Activated CD8-positive, alpha-beta T cell treated with anti-CD3 and anti-CD28 coated beads for 36 hours (primary cell): Measurements from ENCODE around the gene FOXN3. TPM values are rescaled to one million over a fixed set of nuclear protein-coding genes. Genes with fewer than 3 reads are reported as not detected.

Source experiments
- ATAC-seq: fragments of 200-7000 bp; cut with Tn5 transposase; one replicate; pipeline ENCODE4 v1.10.0; 2021; ENCODE audit warnings: mild to moderate bottlenecking, moderate library complexity
- CTCF ChIA-PET: fragments of 350-600 bp; sonication (Branson Sonifier 250); formaldehyde crosslinking; loops from one replicate; lab custom pipeline; 2021; ENCODE audit warnings: antibody characterized with exemption; lab: Charles Lee
- POLR2A ChIA-PET: fragments of 350-600 bp; sonication (Branson Sonifier 250); formaldehyde crosslinking; loops from one replicate; lab custom pipeline; 2021; ENCODE audit warnings: antibody characterized with exemption; lab: Charles Lee
- DNase-seq: peaks from one replicate; pipeline ENCODE4 v3.0.0-alpha.2; 2020
- H3K27ac Mint-ChIP-seq: one replicate; pipeline ENCODE4 v1.8.0; 2021; ENCODE audit warnings: mild to moderate bottlenecking, mixed read lengths
- H3K27me3 Mint-ChIP-seq: one replicate; pipeline ENCODE4 v1.8.0; 2021; ENCODE audit warnings: mixed read lengths
- H3K36me3 Mint-ChIP-seq: one replicate; pipeline ENCODE4 v1.8.0; 2021; ENCODE audit warnings: low read depth, mixed read lengths
- H3K4me1 Mint-ChIP-seq: one replicate; pipeline ENCODE4 v1.8.0; 2021; ENCODE audit warnings: low read depth, mixed read lengths
- H3K4me3 Mint-ChIP-seq: one replicate; pipeline ENCODE4 v1.8.0; 2021; ENCODE audit warnings: mild to moderate bottlenecking, moderate library complexity, mixed read lengths
- H3K9me3 Mint-ChIP-seq: one replicate; pipeline ENCODE4 v1.8.0; 2021; ENCODE audit warnings: mixed read lengths
- intact Hi-C: fragments of 100-400 bp; cut with micrococcal nuclease; formaldehyde crosslinking; loops from one replicate; pipeline ENCODE4 v1.10.0; 2022
- total RNA-seq, 2 experiments: library from RNA; stranded (reverse); gene quantifications; one replicate each; pipeline ENCODE4 v1.2.3, GENCODE V29; 2021
- TF ChIP-seq, protein P1 (sequence below): fragments of 200-600 bp; IDR thresholded peaks from one replicate; pipeline ENCODE4 v1.8.0; 2022; ENCODE audit warnings: antibody characterized with exemption, mild to moderate bottlenecking

The FOXN3 gene
- total RNA-seq, 2 experiments from 2014 or later, result 83.4 to 85.0 TPM

- Mint-ChIP-seq H3K9me3 (no peaks in the 10 kb centered on the region), H3K27me3 (no peaks in the 10 kb centered on the region), H3K36me3 (peaks cover 23% of the 10 kb centered on the region), H3K27ac (peak overlapping the region; percentile 62), H3K4me1 (peaks cover 56% of the 10 kb centered on the region), H3K4me3 (no peak overlapping the region)
- POLR2A ChIA-PET, result interaction anchor here (0.9 kb wide), 1 partner anchor 25 kb away, joined by 3 read pairs; no protein-coding TSS in a partner anchor
- CTCF ChIA-PET, result interaction anchor here (1.0 to 1.4 kb wide), 3 partner anchors 11 to 37 kb away, joined by 3 to 4 read pairs (median 3); no protein-coding TSS in a partner anchor
- no peak for DNase-seq
- intact Hi-C loops, result no loop called here
- ATAC-seq, result no peak
- TF ChIP-seq, protein P1, sequence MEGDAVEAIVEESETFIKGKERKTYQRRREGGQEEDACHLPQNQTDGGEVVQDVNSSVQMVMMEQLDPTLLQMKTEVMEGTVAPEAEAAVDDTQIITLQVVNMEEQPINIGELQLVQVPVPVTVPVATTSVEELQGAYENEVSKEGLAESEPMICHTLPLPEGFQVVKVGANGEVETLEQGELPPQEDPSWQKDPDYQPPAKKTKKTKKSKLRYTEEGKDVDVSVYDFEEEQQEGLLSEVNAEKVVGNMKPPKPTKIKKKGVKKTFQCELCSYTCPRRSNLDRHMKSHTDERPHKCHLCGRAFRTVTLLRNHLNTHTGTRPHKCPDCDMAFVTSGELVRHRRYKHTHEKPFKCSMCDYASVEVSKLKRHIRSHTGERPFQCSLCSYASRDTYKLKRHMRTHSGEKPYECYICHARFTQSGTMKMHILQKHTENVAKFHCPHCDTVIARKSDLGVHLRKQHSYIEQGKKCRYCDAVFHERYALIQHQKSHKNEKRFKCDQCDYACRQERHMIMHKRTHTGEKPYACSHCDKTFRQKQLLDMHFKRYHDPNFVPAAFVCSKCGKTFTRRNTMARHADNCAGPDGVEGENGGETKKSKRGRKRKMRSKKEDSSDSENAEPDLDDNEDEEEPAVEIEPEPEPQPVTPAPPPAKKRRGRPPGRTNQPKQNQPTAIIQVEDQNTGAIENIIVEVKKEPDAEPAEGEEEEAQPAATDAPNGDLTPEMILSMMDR, result no peak
These were observed 76.5 kb downstream of the FOXN3 start for GRCh38 chr14:89340200-89341181.

- Mint-ChIP-seq H3K27ac (peak overlapping the region; percentile 62), H3K4me3 (no peak overlapping the region), H3K9me3 (no peaks in the 10 kb centered on the region), H3K27me3 (no peaks in the 10 kb centered on the region), H3K4me1 (peaks cover 54% of the 10 kb centered on the region), H3K36me3 (peaks cover 18% of the 10 kb centered on the region)
- CTCF ChIA-PET, result interaction anchor here (1.0 to 1.4 kb wide), 3 partner anchors 12 to 36 kb away, joined by 3 to 4 read pairs (median 3); no protein-coding TSS in a partner anchor
- intact Hi-C loops, result no loop called here
- DNase-seq (no peak), ATAC-seq (no peak)
- TF ChIP-seq, protein P1, result no peak
- POLR2A ChIA-PET, result interaction anchor here (1.1 kb wide), 1 partner anchor 11 kb away, joined by 3 read pairs; no protein-coding TSS in a partner anchor
These were observed 77.5 kb downstream of the FOXN3 start for GRCh38 chr14:89339579-89339978.

- ATAC-seq (no peak), DNase-seq (no peak)
- H3K4me3 Mint-ChIP-seq, result no peak overlapping the region
- H3K27ac Mint-ChIP-seq, result no peak overlapping the region
- POLR2A ChIA-PET, result interaction anchor here (1.1 kb wide), 1 partner anchor 10 kb away, joined by 3 read pairs; no protein-coding TSS in a partner anchor
- intact Hi-C loops, result no loop called here
- H3K9me3 Mint-ChIP-seq, result no peaks in the 10 kb centered on the region
- CTCF ChIA-PET, result interaction anchor here (1.0 to 1.4 kb wide), 2 partner anchors 13 to 35 kb away, joined by 3 to 4 read pairs; no protein-coding TSS in a partner anchor
- peaks cover 14% of the 10 kb centered on the region for H3K36me3 Mint-ChIP-seq
- TF ChIP-seq, protein P1, result no peak
- peaks cover 54% of the 10 kb centered on the region for H3K4me1 Mint-ChIP-seq
- H3K27me3 Mint-ChIP-seq, result no peaks in the 10 kb centered on the region
These were observed 77.9 kb downstream of the FOXN3 start for GRCh38 chr14:89339158-89339557.

GRCh38 chr14:89336338-89336737 is 80.7 kb downstream of the FOXN3 start:
- DNase-seq (no peak), ATAC-seq (peak; percentile 30)
- Mint-ChIP-seq H3K4me1 (peaks cover 53% of the 10 kb centered on the region), H3K27me3 (no peaks in the 10 kb centered on the region), H3K36me3 (peaks cover 7% of the 10 kb centered on the region), H3K9me3 (no peaks in the 10 kb centered on the region), H3K4me3 (no peak overlapping the region), H3K27ac (peak overlapping the region; percentile 30)
- POLR2A ChIA-PET, result interaction anchor here (0.9 kb wide), 1 partner anchor 33 kb away, joined by 3 read pairs; no protein-coding TSS in a partner anchor
- intact Hi-C loops, result no loop called here
- CTCF ChIA-PET, result interaction anchor here (0.9 to 1.6 kb wide), 5 partner anchors 12 to 159 kb away, joined by 3 to 5 read pairs (median 4); no protein-coding TSS in a partner anchor
- TF ChIP-seq, protein P1, result no peak
